Omental fat pad (tissue), 4 donors: ENCODE measurements around the gene TUBGCP4. TPM values are rescaled to one million over a fixed set of nuclear protein-coding genes. Genes with fewer than 3 reads are reported as not detected.
A peak's percentile ranks its signal among the peaks of the same experiment; 100 is the strongest.

ENCODE experiments used
- ATAC-seq: fragments of 150-250 bp; one replicate; pipeline ENCODE4 v1.9.1; 2016; ENCODE audit warnings: mild to moderate bottlenecking, moderate library complexity; ENCODE audit not compliant: low FRiP score
- DNase-seq: peaks from one replicate; pipeline ENCODE4 v3.0.0-alpha.2; 2019; ENCODE audit warnings: low spot score
- total RNA-seq, 4 donors: library from RNA; depleted of rRNA; stranded (reverse); fragments of >200 nt; gene quantifications; one replicate each; pipeline ENCODE4 v1.1.0, GENCODE V29; 2016
- TF ChIP-seq, protein P1 (sequence below), 3 donors: fragments of 450-650 bp; IDR thresholded peaks; one replicate each; pipeline ENCODE4 v1.5.1; 2016 to 2017; ENCODE audit warnings: antibody characterized with exemption in 3 of 3, mild to moderate bottlenecking in 3 of 3, moderate library complexity in 2 of 3

The TUBGCP4 gene
- total RNA-seq, 4 donors from 2014 or later, result 10.5 to 13.2 (median 12.6) TPM

DNA sequence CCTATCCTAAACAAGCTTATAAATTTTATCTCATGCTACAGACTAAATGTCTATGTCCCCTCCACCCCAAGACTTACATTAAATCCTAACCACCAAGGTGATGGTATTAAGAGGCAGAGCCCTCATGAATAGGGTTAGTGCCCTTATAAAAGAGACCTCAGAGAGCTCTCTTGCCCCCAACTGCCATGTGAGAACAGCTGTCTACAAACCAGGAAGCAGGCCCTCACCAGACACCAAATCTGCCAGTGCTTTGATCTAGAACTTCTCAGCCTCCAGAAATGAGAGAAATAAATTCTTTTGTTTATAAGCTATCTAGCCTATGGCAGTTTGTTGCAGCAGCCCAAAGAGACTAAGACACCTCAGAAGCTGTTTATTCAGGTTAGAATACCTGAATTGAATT is 63.5 kb downstream of the TUBGCP4 start:
- no peak for ATAC-seq
- TF ChIP-seq, protein P1, sequence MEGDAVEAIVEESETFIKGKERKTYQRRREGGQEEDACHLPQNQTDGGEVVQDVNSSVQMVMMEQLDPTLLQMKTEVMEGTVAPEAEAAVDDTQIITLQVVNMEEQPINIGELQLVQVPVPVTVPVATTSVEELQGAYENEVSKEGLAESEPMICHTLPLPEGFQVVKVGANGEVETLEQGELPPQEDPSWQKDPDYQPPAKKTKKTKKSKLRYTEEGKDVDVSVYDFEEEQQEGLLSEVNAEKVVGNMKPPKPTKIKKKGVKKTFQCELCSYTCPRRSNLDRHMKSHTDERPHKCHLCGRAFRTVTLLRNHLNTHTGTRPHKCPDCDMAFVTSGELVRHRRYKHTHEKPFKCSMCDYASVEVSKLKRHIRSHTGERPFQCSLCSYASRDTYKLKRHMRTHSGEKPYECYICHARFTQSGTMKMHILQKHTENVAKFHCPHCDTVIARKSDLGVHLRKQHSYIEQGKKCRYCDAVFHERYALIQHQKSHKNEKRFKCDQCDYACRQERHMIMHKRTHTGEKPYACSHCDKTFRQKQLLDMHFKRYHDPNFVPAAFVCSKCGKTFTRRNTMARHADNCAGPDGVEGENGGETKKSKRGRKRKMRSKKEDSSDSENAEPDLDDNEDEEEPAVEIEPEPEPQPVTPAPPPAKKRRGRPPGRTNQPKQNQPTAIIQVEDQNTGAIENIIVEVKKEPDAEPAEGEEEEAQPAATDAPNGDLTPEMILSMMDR (IDR thresholded peaks at IDR 0.05), result no peak
- no peak for DNase-seq

DNA sequence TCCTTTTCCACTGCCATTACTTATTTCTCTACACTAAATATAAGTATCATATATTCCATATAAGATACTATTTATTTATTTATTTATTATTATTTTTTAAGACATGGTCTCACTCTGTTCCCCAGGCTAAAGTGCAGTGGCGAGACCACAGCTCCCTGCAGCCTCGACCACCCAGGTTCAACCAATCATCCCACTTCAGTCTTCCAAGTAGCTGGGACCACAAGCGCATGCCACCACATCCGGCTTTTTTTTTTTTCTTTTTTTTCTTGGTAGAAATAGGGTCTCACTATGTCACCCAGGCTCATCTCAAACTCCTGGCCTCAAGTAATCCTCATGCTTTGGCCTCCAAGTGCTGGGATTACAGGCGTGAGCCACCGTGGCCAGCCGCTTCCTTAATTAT is 65.5 kb downstream of the TUBGCP4 start:
- DNase-seq, result no peak
- ATAC-seq, result no peak
- TF ChIP-seq, protein P1 (IDR thresholded peaks at IDR 0.05), result no peak

DNA sequence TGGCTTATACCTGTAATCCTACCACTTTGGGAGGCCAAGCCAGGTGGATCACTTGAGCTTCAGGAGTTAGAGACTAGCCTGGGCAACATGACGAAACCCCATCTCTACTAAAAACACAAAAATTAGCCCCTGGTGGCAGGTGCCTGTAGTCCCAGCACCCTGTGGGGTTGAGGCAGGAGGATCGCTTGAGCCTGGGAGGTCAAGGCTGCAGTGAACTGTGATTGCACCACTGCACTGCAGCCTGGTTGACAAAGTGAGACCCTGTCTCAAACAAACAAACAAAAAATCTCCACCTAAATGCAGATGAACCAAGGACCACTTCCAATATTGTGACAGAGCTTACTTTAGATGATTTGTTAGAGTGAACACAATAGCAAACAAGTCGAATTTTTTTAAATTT is 68.4 kb downstream of the TUBGCP4 start:
- TF ChIP-seq, protein P1 (IDR thresholded peaks at IDR 0.05), result no peak
- ATAC-seq, result no peak
- no peak for DNase-seq

DNA sequence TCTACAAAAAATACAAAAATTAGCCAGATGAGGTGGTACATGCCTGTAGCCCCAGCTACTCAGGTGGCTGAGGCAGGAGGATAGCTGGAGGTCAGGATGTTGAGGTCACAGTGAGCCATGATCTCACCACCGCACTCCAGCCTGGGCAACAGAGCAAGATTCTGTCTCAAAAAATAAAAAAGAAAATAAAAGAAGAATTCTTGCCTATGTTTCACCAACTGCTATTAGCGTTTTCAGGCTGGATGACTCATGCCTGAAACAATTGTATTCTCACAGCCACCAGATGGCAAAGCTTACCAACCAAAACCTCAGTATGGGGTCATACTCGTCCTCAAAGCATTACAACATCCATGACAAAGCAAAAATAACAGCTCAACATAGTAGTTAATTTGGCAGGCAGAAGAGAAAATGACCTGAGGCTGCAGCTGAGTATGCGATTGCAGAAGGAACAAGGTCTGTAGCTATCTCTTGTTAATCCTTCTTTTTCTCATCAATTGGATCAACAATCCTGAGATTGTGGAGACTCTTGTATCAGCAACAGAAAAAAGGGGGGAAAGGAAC is 69.9 kb downstream of the TUBGCP4 start:
- DNase-seq, result no peak
- TF ChIP-seq, protein P1 (IDR thresholded peaks at IDR 0.05), result no peak

DNA sequence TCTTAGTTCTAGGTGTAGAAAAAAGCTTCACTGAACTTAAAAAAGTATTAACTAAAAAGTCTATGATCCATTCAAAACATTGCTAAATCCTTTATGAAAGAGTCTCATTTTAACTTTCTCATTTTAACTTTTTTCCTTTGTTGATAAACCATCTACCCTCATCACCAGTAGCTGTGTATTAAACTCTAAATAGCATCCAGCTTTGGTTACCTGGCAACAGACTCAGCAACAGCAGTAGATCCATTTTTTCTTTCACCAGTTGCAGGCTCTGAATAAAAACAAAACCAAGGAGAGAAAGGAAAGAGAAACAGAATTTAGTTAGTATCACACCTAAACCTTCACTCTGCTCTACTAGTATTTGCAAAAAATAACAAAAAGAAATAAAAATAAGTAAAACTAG is 70.4 kb downstream of the TUBGCP4 start:
- DNase-seq (no peak), ATAC-seq (no peak)
- TF ChIP-seq, protein P1 (IDR thresholded peaks at IDR 0.05), result no peak

More for the DNA sequence above, 69.9 kb downstream of the TUBGCP4 start:
- ATAC-seq, result peak; percentile 97

DNA sequence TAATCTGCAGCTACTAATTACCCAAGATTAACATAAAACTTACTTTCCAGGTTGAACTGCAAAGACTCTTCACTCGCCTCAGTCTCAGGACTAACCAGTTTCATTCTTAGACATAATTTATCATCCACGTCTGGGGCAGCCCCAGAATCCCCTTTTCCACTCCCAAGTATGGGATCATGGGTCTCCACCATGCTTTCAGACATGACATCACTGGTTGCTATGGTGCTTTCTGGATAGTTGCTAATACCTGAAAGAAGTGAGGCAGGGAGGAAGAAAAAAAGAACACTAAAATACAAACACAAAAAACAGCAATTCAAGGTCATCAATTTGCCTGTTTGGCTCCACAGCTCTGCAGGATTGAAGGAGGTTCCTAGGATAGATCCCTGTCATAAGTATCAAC is 75.4 kb downstream of the TUBGCP4 start:
- TF ChIP-seq, protein P1 (IDR thresholded peaks at IDR 0.05), result no peak
- DNase-seq, result no peak

DNA sequence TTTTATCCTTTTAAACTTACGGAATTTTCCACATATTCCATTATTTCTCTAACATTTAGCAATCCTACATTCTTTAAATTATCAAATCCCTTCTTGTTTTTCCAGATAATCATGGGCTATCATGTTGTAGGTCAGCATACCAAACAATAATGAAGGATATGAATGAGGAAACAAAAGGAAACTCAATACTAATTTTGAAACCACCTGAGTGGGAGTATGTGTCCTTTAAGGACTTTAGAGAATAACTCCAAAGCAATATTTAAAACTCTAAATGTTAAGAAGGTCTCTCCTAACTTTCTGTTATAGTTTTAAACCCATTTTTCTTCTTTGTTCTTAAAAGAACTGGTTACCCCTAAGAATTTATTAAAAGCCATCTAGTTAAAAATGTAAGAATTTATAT is 79.1 kb downstream of the TUBGCP4 start:
- ATAC-seq (no peak), DNase-seq (no peak)
- TF ChIP-seq, protein P1 (IDR thresholded peaks at IDR 0.05), result no peak

More for the DNA sequence above, 75.4 kb downstream of the TUBGCP4 start:
- no peak for ATAC-seq
